HG03354 (cell line): Measurements from ENCODE around the gene SPHK2.

Source experiments
- ATAC-seq: cut with Tn5 transposase; IDR thresholded peaks from one replicate; pipeline ENCODE4 v1.9.1; 2021; ENCODE audit warnings: mild to moderate bottlenecking; ENCODE audit not compliant: unreplicated experiment, poor library complexity, severe bottlenecking

The SPHK2 gene

GRCh38 chr19:48635263-48635965, 16.1 kb downstream of the SPHK2 start:
- no peak for ATAC-seq

DNA sequence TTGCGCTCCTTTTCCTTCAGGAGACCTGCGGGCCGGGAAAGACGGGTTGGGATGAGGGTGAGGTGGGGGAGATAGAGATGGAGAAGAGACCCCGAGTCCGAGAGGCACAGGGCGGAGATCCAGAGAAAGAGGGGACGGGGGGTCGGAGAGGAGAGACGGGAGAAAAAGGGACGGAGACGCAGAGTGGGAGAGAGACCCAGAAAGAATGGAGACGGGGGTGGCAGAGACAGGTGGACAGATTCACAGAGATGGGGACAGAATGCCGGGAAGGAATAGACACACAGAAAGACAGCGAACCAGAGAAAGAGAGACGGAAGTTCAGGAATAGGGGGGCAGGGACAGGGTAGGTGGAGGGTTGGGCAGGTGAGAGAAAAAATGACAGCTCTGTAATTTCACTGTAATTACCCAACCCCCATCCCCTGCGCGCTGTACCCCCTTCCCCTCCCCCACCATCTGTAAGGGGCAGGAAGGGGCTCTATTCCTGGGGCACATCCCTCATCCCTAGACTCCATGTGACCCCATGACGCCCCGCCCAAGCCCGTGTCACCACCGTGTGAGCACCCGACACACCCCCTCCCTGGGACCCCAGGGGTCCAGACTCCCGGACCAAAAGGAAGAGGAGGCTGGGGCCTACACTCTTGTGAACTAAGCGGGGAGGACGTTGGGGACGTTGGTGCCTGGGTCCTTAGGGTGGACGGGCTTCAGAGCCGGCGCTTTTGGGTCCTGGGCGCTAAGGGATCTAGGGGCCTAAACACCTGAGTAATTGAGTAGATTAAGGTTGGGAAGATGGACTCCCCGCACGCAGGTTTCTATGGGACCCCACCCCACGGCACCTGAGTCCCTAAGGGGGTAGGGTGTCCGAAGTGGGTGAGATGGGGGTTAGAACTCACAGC, 16.9 kb downstream of the SPHK2 start:
- no peak for ATAC-seq

DNA sequence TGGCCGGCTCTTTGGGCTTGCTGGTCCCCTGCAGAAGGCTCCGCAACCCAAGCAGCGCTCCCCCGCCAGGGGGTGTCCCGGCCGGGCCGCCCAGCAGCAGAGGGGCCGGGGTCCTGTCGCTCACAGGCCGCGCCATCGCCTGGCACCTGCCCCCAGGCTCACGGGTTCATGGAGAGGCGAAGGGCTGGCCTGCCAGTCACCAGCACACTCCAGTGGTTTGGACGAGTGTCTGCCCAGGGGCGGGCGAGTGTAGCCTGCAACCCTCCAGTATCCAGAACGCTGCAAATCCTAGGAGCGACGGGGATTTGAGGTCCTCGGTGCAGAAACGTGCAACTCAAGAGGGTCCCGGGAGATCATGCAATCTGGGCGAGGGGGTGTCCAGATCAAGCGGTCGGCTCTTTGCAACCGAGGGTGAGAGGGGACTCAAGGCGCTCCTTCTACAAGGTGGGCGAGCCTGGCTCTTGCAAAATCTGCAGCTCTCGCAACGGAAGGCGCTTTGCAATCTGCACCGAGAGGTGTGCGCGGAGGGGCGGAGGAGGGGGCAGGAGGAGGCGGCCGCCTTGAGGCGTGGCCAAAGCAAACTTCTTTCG, 17.6 kb downstream of the SPHK2 start, which contains the start of gene DBP:
TSS of gene DBP (minus strand) at position 521 of the 590 bp plus-strand sequence. CDS start at position 136, 385 bp downstream.
- ATAC-seq = no peak

DNA sequence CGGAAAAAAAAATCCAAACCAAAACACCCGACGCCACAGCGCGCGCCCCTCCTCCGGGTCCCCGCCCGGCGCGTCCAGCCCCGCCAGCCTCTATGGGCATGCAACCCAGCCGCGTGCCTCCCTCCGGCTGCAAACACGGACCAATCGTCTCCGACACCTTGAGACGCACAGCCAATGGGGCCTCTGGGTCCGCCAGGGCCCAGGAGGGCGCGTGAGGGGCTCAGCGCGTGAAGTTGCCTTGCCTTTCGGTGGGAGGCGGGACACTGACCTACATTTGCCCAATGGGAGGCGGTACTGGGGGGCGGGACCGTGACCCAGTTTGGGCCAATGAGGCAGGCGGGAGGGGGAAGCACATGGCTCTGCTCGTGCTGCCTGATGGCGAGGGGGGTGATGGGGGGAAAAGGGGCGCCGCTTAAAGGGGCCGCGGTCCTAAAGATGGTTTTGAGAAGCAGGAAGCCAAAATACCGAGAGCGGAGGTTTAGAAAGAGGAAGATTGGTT, 18.2 kb downstream of the SPHK2 start:
- ATAC-seq = peak; percentile 72

GRCh38 chr19:48637948-48638830, 18.9 kb downstream of the SPHK2 start:
- ATAC-seq = peak; percentile 21

DNA sequence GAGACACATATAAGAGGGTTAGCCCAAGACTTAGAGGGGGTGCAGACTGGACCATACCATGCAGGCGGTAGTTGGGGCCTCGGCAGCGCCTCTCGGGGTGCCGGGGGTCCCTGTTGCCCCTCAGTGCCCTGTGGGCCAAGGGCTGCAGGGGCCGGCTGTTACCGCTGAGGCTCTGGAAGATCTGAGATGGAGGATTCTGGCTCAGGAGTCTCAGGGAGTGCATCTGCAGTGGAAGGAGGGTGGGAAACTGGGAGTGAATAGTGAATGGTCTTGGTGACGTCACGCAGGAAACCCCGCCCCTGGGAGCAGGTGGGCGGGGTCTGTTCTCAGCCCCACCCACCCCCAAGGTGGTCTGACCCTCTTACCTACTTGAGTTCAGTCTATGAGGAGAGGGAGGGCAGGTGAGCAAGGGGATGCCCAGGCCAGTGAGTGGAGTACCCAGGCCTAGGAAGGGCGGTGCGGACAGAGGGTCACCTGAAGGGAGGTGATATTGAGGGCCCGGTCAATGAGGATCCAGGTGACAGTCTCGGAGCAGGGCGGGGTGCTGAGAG, 19.6 kb downstream of the SPHK2 start:
- ATAC-seq = no peak

DNA sequence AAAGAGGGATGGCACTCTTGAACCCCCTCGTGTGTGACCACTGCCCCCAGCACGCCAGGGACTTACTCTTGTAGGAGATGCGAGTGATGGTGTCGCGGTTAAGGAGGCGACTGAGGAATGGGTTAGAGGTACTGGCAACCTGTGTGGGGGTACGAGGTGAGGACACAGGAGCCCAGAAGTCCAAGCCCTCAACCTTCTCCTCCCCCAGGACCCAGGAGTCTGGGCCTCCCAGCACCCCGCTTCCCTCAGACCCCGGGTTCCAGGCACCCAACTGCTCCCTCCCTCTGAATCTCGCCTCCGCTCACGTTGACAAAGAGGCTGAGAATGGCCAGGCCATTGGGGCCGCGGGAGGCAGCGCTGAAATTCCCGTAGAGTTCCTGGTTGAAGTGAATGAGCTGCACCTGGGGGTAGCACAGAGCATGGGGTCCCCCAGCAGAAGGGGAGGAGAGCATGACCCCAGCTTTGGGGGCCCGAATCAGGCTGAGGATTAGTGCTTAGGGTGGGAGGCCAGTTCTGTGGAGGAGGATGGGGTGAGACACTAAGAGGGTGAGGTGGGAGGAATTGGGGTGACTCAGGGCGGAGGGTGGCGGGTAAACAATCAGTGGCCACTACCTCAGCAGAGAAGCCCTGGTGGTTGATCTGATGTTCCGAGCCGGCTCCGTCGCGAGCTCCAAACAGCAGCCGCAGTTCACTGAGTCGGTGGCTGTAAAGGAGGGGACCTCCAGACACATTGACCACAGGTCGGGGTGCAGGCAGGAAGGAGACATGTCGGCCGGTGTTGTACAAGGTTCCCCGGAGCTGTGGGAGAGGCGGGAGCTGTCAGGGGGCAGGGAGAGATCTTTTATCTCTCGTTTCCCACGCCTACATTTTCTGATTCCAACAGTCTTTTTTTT, 20.4 kb downstream of the SPHK2 start:
- ATAC-seq = no peak

DNA sequence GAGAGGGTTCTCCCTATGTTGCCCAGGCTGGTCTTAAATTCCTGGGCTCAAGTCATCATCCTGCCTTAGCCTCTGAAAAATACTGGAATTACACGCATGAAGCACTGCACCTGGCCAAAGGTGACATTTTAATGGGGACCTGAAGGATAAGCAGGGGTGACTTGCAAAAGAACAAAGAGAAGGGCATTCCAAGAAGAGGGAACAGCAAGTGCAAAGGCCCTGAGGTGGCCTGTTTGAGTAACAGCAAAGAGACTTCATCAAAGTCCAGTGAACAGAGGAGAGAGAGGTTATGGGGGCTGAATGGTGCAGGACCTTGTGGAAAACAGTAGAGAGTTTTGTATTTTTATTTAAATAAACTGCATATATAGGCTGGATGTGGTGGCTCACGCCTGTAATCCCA, 22.5 kb downstream of the SPHK2 start:
- ATAC-seq = no peak

- ATAC-seq = no peak
These were observed 23.6 kb downstream of the SPHK2 start for GRCh38 chr19:48642862-48643261.

DNA sequence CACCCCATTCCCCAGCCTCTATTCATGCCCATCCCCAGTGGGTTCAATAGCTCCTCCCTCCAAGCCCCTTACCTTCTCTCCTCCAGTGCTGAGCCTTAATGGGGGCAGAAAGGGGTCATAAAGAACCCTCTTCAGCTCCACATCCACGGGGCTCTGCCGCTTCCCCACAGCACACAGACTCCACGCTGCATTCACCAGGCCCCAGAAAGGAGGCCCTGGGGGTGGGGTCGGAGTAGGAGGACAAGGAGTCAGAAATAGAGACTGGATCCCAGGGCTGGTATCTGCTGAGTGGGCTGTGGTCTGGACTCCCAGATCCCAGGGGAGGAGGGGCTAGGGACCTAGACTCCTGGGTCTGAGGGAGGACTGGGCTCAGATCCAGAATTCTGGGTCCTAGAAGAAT, 25.0 kb downstream of the SPHK2 start:
- ATAC-seq = no peak

DNA sequence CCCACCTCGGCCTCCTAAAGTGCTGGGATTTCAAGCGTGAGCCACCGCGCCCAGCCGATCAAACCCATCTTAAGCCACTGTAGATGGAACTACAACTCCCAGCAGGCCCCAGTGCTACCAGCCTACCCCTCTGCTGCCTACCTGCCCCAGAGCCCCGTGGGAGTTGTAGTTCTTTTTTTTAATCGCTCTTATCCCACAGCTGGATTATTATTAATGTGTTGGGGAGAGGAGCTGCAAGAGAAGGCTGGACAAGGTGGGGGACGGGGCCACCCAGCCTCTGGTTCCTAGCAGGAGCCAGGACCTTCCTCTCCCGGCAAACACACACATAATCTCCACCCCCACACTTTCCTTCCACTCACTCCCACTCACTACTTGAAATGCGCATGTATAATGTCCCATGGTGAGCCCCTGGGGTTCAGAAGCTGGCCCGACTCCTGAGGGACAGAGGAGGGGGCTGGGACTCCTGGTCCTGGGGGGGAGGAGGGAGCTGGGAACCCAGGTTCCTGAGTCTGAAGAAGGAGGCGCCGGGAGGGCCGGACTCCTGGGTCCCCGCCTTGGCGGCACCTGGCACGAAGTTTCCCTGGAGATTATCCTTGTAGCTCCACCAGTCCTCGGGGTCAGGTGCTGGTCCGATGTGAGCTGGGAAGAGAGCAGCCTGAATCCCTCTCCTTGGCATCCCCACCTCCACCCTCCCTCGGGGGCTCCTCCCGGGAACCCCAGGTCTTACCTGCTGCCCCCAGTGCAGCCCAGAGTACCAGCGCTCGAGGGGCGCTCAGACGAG, 25.7 kb downstream of the SPHK2 start:
- ATAC-seq = peak; percentile 57

GRCh38 chr19:48645620-48646000, 26.3 kb downstream of the SPHK2 start:
- no peak for ATAC-seq

- ATAC-seq = peak; percentile 72
These were observed 26.9 kb downstream of the SPHK2 start, which contains the start of gene CA11 for GRCh38 chr19:48646001-48646721. CA11 (minus strand) TSS chr19:48646187; CDS start chr19:48645632, 555 bp downstream.

GRCh38 chr19:48646722-48647216, 27.5 kb downstream of the SPHK2 start:
- no peak for ATAC-seq

GRCh38 chr19:48648134-48648533, 28.8 kb downstream of the SPHK2 start:
- ATAC-seq = no peak

DNA sequence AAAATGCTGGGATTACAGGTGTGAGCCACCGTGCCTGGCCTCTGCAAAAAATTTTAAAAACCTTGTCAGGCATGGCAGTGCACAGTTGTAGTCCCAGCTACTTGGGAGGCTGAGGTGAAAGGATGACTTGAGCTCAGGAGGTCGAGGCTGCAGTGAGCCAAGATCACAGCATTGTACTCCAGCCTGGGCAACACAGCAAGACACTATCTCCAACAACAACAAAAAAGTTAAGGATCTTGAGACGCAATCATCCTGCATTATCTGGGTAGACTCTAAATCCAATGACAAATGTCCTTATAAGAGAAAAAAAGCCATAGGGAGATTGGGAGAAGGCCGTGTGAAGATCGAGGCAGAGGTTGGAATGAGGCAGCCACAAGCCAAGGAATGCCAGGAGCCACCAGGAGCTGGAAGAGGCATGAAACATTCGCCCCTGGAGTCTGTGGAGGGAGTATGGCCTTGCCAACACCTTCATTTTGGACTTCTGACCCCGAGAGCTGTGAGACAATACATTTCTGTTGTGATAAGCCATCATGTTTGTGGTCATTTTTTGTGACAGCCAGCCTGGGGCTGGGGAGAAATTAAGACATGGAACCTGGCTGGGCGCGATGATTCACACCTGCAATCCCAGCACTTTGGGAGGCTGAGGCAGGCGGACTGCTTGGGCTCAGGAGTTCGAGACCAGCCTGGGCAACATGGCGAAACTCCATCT, 31.8 kb downstream of the SPHK2 start:
- ATAC-seq = no peak
